C4-2B (cell line): ENCODE measurements around the gene SPACDR.

ENCODE experiments used
- CTCF ChIP-seq: fragments of 450-650 bp; conservative IDR thresholded peaks from 2 replicates; pipeline ENCODE4 v1.5.1; 2017; ENCODE audit warnings: mild to moderate bottlenecking
- ZFX ChIP-seq: fragments of 450-650 bp; IDR thresholded peaks from 2 replicates; pipeline ENCODE4 v1.6.1; 2017

- no peak for TF ChIP-seq CTCF
- no peak for TF ChIP-seq ZFX
Measured at GRCh38 chr7:100486111-100486636, 22.1 kb upstream of the SPACDR start.
